Neural cell (in vitro differentiated cells): Measurements from ENCODE around the gene OTUD7B.

Experiments
- CTCF ChIP-seq: fragments of 450-650 bp; IDR thresholded peaks from 2 replicates; pipeline ENCODE4 v1.5.1; 2014; ENCODE audit warnings: antibody characterized with exemption, mild to moderate bottlenecking, moderate library complexity; ENCODE audit not compliant: poor library complexity, severe bottlenecking
- TAF1 ChIP-seq: IDR thresholded peaks from 2 replicates; pipeline ENCODE4 v1.6.1; 2012; ENCODE audit warnings: low read depth

GRCh38 chr1:149933208-149933607 lies 77.3 kb downstream of the OTUD7B start:
- TF ChIP-seq TAF1 = no peak
- TF ChIP-seq CTCF = no peak
